GM19240 (cell line): ENCODE measurements around the gene PKNOX1.
"Not testable (repeated sequence)": the region's sequence is repeated elsewhere in the genome, so short reads cannot be mapped to it uniquely, and the experiment has no call there.

Experiments
- DNase-seq: peaks from one replicate; pipeline ENCODE4 v3.0.0; 2011; ENCODE audit warnings: low spot score; ENCODE audit not compliant: insufficient read length

Gene PKNOX1

DNA sequence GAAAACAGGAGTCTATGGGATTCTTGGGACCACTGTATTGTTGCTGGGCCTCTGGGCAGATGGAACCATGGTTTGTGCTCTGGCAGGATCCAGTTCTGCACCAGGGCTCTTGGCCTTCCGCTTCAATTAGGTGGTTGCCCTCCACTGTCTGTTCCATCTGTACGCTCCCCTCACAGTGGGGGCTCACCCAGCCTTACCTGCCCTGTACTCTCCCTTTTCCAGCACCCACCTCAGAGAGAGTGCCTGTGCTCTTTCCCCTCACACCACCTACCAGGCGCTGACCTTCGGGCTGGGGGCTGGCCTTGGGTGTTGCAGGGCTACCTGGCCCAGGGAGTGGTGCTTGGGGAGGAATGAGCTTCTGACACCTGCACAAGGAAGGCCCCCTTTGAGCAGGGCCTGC lies 7.5 kb downstream of the PKNOX1 start:
- DNase-seq: no peak

DNA sequence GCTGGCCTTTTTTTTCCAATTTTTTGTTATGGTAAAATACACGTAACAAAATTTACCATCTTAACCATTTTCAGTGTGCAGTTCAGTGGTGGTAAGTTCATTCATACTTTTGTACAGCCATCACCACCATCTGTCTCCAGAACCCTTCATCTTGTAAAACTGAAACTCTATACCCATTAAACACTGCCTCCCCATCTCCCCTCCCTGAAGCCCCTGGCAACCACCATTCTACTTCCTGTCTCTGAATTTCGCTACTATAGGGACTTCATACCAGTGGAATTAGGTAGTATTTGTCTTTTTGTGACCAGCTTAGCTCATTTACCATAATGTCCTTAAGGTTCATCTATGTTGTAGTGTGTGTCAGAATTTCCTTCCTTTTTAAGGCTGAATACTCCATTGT lies 8.7 kb downstream of the PKNOX1 start:
- DNase-seq: no peak

- DNase-seq: no peak
These were observed 9.5 kb downstream of the PKNOX1 start for GRCh38 chr21:42983869-42984268.

GRCh38 chr21:42986125-42986783 lies 11.9 kb downstream of the PKNOX1 start:
- no peak for DNase-seq

- DNase-seq: no peak
These were observed 14.0 kb downstream of the PKNOX1 start for GRCh38 chr21:42988236-42988965.

GRCh38 chr21:42989370-42989769 lies 15.0 kb downstream of the PKNOX1 start:
- not testable (repeated sequence) for DNase-seq

DNA sequence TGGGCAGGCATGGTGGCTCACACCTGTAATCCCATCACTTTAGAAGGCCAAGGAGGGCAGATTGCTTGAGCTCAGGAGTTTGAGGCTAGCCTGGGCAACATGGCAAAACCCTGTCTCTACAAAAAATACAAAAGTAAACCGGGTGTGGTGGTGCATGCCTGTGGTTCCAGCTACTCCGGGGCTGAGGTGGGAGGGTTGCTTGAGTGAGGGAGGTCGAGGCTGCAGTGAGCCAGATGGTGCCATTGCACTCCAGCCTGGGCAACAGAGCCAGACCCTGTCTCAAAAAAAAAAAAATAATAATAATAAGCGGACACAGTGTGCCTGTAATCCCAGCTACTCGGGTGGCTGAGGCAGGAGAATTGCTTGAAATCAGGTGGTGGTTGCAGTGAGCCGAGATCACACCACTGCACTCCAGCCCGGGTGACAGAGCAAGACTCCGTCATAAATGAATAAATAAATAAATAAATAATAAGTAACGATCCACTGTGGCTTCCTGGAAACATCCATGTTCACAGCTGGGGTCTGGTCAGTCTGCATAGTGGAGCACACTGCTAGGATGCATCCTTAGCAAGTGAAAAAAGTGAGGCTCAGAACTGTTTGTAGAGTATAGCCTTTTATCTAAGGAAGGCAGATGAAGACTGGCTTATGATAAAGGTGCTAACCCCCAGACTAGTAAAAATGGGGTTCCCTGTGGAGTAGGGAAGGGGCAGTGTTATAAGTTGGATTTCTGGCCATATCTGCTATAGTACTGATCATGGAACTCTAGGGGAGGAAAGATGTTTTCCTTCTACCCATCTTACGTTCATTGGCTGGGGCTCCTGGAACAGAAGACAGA lies 15.7 kb downstream of the PKNOX1 start:
- no peak for DNase-seq

DNA sequence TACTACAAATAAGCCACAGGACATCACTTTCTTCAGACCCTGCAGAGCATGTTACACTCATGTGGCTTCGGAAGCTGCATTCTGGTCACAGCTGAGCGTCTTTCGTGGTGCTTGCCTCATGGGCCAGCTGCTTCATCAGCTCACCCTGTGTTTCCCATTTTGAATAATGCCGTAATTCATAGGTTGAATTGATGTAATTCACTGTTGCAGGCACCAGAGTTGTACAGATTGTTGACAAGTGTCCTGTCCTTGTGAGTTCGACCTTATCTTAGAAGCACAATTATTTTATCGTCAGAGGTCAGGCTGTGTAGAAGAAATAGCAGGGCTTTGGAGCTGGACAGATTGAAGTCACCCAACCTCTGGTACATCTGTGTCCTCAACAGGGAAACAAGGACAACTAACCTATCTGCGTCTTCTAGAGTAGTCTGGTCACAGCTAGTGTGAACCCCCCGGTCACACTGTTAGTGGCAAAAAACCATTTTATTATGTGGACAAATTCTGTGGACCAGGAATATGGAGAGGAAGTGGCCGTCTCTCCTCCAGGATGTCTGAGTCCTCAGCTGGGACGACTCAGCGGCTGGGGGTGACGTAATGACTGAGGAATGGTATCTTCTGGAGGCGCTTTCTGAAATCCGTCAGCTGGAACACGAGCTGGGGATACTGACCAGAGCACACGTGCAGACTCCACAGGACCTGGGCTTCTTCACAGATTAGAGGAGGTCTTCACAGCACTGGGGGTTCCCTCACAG lies 17.8 kb downstream of the PKNOX1 start:
- no peak for DNase-seq

DNA sequence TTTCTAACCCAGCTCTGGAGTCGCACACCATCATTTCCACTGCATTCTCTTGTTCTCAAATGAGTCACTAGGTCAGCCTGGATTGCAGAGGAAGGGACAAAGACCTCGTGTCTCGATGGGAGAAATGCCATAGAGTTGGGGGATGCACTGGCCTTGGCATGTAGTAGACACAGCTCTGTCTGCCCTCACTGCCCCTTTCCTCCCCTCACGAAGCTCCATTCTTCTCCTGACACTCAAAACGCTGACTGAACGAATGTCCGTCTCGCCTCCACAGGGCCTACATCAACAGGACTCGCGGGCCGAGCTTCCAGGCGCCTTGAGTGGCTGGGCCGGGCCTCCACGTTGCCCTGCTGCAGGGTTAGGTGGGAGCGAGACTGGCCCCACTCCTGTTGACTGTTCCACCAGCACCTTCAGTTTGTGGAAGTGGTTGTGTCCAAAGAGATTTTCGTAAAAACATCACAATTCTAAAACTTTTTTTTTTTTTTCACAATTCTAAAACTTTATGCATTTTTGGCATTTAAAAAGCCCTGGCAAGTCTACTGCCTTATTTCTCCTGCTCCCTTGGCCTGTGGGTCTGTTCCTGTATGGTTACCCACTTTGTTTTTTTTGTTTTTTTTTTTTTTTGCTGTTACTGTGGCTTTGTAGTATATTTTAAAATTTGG lies 18.8 kb downstream of the PKNOX1 start:
- no peak for DNase-seq

GRCh38 chr21:42997053-42997452 lies 22.7 kb downstream of the PKNOX1 start:
- no peak for DNase-seq

GRCh38 chr21:42997983-42998382 lies 23.6 kb downstream of the PKNOX1 start:
- not testable (repeated sequence) for DNase-seq

- not testable (repeated sequence) for DNase-seq
These were observed 24.8 kb downstream of the PKNOX1 start for GRCh38 chr21:42999152-42999551.

DNA sequence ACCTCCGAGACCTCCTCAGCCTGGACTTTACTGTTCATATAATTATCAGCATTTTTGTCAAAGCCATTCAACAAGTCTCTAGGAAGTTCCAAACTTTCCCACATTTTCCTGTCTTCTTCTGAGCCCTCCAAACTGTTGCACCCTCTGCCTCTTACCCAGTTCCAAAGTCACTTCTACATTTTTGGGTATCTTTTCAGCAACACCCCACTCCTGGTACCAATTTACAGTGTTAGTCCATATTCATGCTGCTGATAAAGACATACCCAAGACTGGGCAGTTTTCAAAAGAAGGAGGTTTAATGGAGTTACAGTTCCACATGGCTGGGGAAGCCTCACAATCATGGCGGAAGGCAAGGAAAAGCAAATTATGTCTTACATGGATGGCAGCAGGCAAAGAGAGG lies 25.7 kb downstream of the PKNOX1 start:
- DNase-seq: not testable (repeated sequence)

DNA sequence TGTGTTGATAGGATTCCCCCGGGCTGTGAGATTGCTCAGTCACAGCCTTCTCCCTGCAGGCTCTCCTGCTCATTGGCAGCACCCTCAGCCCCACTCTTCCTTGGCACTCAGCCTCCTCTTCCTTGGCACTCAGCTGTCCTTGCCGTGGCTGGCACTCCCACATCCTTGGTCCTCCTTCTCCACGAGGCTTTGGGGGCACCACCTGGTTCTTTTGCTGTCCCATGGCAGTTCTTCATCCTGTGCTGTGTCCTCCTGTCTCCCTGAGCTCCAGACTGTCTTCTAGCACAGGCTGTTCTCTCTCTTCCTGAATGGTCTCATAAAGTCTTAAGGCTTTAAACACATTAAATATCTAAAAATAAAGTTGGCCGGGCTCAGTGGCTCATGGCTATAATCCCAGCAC lies 27.0 kb downstream of the PKNOX1 start:
- DNase-seq: no peak

- no peak for DNase-seq
These were observed 30.6 kb downstream of the PKNOX1 start for GRCh38 chr21:43004926-43005325.

DNA sequence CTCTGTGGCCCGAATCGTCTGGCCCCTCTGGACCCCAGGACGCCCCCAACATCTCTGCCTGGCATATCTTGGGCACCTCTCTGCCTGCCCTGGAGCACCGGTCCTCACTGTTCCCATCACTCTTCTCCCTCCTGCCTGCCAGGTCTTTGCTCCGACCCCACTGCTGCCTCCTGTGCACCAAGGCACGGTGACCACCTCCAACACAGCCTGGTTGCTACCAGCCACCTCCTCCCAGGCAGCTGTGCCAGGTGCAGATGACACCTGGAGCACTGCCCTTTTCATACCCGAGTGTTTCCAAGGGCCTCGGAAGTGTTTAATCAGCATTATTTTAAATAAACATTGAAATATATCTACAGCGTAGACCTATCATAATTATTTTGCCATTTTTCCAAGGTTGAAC lies 31.3 kb downstream of the PKNOX1 start:
- no peak for DNase-seq

- DNase-seq: not testable (repeated sequence)
These were observed 31.9 kb downstream of the PKNOX1 start for GRCh38 chr21:43006051-43006873.

DNA sequence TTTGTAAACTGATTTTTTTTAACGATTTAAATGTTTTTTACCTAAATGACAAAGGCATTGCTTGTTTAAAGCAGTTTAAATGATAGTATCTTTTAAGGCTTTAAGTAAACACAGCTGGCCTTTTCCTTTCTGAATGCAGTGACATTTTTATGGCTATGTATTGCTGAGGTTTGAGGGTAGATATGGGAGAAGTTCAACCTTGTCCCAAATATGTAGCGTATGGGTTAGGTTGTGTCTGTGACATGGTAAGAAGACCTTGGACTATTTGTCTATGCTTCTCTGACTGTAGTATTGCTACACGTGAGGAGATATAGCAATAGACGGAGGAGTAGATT lies 32.5 kb downstream of the PKNOX1 start:
- no peak for DNase-seq

DNA sequence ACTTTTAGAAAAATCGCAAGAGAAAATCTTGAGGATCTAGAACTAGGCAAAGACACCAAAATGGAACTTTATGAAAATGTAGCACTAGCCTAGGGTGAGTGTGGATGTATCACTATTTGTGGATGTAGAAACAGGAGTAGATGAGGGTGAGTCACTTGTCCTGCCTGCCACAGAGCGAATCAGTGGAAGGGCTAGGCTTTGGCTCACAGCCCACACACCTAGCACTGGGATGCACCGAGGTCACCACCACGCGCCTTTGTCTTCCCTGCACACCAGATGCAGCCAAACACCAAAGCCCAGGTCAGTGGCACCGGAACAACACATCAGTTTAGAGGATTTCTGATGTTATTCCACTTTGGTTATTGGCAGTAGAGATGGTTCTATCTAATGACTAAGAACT lies 38.2 kb downstream of the PKNOX1 start:
- no peak for DNase-seq

DNA sequence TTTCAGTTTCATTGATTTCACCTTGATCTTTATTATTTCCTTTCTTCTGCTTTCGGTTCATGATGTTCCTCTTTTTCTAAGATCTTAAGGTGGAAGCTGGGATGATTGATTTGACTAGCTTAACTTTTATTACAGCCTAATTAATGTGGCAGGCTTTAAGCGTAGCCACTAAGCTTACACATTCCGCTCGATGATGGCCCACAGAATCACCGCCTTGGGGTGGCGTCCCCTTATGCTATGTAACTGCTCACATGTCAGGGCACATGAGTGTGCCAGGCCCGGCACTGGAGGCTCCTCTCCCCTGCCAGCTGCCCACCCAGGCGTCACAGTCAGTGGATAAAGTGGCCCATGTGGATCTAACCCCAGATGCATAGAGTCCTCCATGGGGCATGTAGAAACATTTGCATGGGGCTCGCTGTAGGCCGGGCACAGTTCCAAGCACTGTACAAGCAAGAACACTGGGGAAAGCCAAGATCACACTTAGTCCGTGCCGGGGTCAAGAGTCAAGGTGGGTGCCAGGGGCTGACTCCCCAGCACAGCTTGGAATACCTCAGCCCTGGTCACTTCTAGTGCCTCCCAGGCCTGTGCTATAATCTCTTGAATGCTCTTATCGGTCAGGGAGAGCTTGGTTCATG lies 41.7 kb downstream of the PKNOX1 start:
- DNase-seq: no peak
